IMR-90 (cell line): ENCODE measurements around the gene AKR1D1.

ENCODE experiments used
- CEBPB ChIP-seq: IDR thresholded peaks from 2 replicates; pipeline ENCODE4 v1.6.1; 2012; ENCODE audit warnings: low read depth, low read length, improper control_type of control experiment
- CTCF ChIP-seq: conservative IDR thresholded peaks from 2 replicates; pipeline ENCODE4 v1.5.1; 2012; ENCODE audit warnings: mild to moderate bottlenecking, low read depth, low read length, improper control_type of control experiment
- POLR2A ChIP-seq: IDR thresholded peaks from 2 replicates; pipeline ENCODE4 v1.6.1; 2012; ENCODE audit warnings: mild to moderate bottlenecking, low read depth, low read length
- RCOR1 ChIP-seq: IDR thresholded peaks from 2 replicates; pipeline ENCODE4 v1.6.1; 2012; ENCODE audit warnings: mild to moderate bottlenecking, low read length, improper control_type of control experiment; ENCODE audit not compliant: insufficient replicate concordance
- RFX5 ChIP-seq: IDR thresholded peaks from 2 replicates; pipeline ENCODE4 v1.8.0; 2012; ENCODE audit warnings: low read depth, mild to moderate bottlenecking, low read length, moderate library complexity
- TF ChIP-seq, protein P1 (sequence below): fragments of 150-350 bp; IDR thresholded peaks from 2 replicates; pipeline ENCODE4 v1.6.1; 2017; ENCODE audit warnings: mild to moderate bottlenecking, antibody characterized with exemption, low read length, low read depth

DNA sequence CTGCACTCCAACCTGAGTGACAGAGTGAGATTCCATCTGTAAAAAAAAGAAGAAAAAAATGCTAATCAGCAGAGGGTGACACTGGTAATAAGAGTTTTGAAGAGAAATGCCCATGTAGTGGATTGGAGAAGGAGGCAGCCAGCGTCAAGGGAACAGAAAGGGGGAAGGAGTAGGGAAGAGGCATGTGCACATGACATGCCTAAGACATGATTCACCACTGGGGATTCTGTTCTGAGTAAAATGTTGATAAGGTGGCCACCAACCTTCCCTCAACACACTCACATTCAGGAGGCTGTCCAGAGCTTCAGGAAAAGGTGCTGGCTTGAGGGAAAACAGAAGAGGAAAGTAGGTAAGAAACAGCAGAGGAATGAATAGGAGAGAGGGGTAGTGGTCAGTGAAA lies 39.9 kb downstream of the AKR1D1 start:
- no peak for TF ChIP-seq CEBPB
- no peak for TF ChIP-seq CTCF
- TF ChIP-seq RCOR1, result no peak
- TF ChIP-seq, protein P1, sequence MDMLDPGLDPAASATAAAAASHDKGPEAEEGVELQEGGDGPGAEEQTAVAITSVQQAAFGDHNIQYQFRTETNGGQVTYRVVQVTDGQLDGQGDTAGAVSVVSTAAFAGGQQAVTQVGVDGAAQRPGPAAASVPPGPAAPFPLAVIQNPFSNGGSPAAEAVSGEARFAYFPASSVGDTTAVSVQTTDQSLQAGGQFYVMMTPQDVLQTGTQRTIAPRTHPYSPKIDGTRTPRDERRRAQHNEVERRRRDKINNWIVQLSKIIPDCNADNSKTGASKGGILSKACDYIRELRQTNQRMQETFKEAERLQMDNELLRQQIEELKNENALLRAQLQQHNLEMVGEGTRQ, result no peak
- TF ChIP-seq RFX5, result no peak
- no peak for TF ChIP-seq POLR2A
